Measurements from ENCODE around the gene EEF2K. TPM values are rescaled to one million over a fixed set of nuclear protein-coding genes. Genes with fewer than 3 reads are reported as not detected.

The EEF2K gene
- total RNA-seq, 1 donor from 2014 or later, result 19.3 TPM

- Mint-ChIP-seq H3K36me3 (ENCODE audit: low read depth, unreplicated experiment) (peaks cover 19% of the 10 kb centered on the region), H3K4me1 (ENCODE audit: unreplicated experiment) (no peaks in the 10 kb centered on the region), H3K9me3 (ENCODE audit: unreplicated experiment) (no peaks in the 10 kb centered on the region), H3K27me3 (ENCODE audit: unreplicated experiment) (no peaks in the 10 kb centered on the region), H3K27ac (ENCODE audit: unreplicated experiment) (no peak overlapping the region), H3K4me3 (ENCODE audit: unreplicated experiment) (no peak overlapping the region)
- DNase-seq (ENCODE audit: low spot score), result no peak
- no peak for TF ChIP-seq CTCF (IDR thresholded peaks at IDR 0.05; ENCODE audit: unreplicated experiment)
These were observed 68.8 kb downstream of the EEF2K start for GRCh38 chr16:22274916-22275315.

- Mint-ChIP-seq H3K36me3 (ENCODE audit: low read depth, unreplicated experiment) (peaks cover 29% of the 10 kb centered on the region), H3K4me3 (ENCODE audit: unreplicated experiment) (no peak overlapping the region), H3K27ac (ENCODE audit: unreplicated experiment) (no peak overlapping the region), H3K4me1 (ENCODE audit: unreplicated experiment) (no peaks in the 10 kb centered on the region), H3K9me3 (ENCODE audit: unreplicated experiment) (no peaks in the 10 kb centered on the region), H3K27me3 (ENCODE audit: unreplicated experiment) (peaks cover 1% of the 10 kb centered on the region)
- no peak for TF ChIP-seq CTCF (IDR thresholded peaks at IDR 0.05; ENCODE audit: unreplicated experiment)
- no peak for DNase-seq (ENCODE audit: low spot score)
These were observed 72.6 kb downstream of the EEF2K start for GRCh38 chr16:22278441-22279230.

GRCh38 chr16:22282254-22282892 lies 76.3 kb downstream of the EEF2K start:
- peaks cover 1% of the 10 kb centered on the region for H3K27me3 Mint-ChIP-seq (ENCODE audit: unreplicated experiment)
- no peaks in the 10 kb centered on the region for H3K9me3 Mint-ChIP-seq (ENCODE audit: unreplicated experiment)
- DNase-seq (ENCODE audit: low spot score), result no peak
- no peaks in the 10 kb centered on the region for H3K4me1 Mint-ChIP-seq (ENCODE audit: unreplicated experiment)
- no peak overlapping the region for H3K4me3 Mint-ChIP-seq (ENCODE audit: unreplicated experiment)
- TF ChIP-seq CTCF (IDR thresholded peaks at IDR 0.05; ENCODE audit: unreplicated experiment), result no peak
- no peak overlapping the region for H3K27ac Mint-ChIP-seq (ENCODE audit: unreplicated experiment)
- peaks cover 39% of the 10 kb centered on the region for H3K36me3 Mint-ChIP-seq (ENCODE audit: low read depth, unreplicated experiment)

GRCh38 chr16:22284637-22285036 lies 78.6 kb downstream of the EEF2K start:
- H3K9me3 Mint-ChIP-seq (ENCODE audit: unreplicated experiment), result no peaks in the 10 kb centered on the region
- no peak overlapping the region for H3K4me3 Mint-ChIP-seq (ENCODE audit: unreplicated experiment)
- no peak overlapping the region for H3K27ac Mint-ChIP-seq (ENCODE audit: unreplicated experiment)
- TF ChIP-seq CTCF (IDR thresholded peaks at IDR 0.05; ENCODE audit: unreplicated experiment), result no peak
- H3K4me1 Mint-ChIP-seq (ENCODE audit: unreplicated experiment), result no peaks in the 10 kb centered on the region
- DNase-seq (ENCODE audit: low spot score), result no peak
- H3K36me3 Mint-ChIP-seq (ENCODE audit: low read depth, unreplicated experiment), result peaks cover 28% of the 10 kb centered on the region
- peaks cover 1% of the 10 kb centered on the region for H3K27me3 Mint-ChIP-seq (ENCODE audit: unreplicated experiment)

- no peak for TF ChIP-seq CTCF (IDR thresholded peaks at IDR 0.05; ENCODE audit: unreplicated experiment)
- H3K36me3 Mint-ChIP-seq (ENCODE audit: low read depth, unreplicated experiment), result peaks cover 28% of the 10 kb centered on the region
- no peak for DNase-seq (ENCODE audit: low spot score)
- no peaks in the 10 kb centered on the region for H3K4me1 Mint-ChIP-seq (ENCODE audit: unreplicated experiment)
- H3K27ac Mint-ChIP-seq (ENCODE audit: unreplicated experiment), result no peak overlapping the region
- H3K27me3 Mint-ChIP-seq (ENCODE audit: unreplicated experiment), result peaks cover under 1% of the 10 kb centered on the region
- no peak overlapping the region for H3K4me3 Mint-ChIP-seq (ENCODE audit: unreplicated experiment)
- no peaks in the 10 kb centered on the region for H3K9me3 Mint-ChIP-seq (ENCODE audit: unreplicated experiment)
These were observed 79.0 kb downstream of the EEF2K start for GRCh38 chr16:22285080-22285479.

Measured in endothelial cell (in vitro differentiated cells).